H9 (cell line): Measurements from ENCODE around the gene MRPL27. TPM values are rescaled to one million over a fixed set of nuclear protein-coding genes. Genes with fewer than 3 reads are reported as not detected.
A peak's percentile ranks its signal among the peaks of the same experiment; 100 is the strongest.

ENCODE experiments used
- DNase-seq: peaks from one replicate; pipeline ENCODE4 v3.0.0-alpha.2; 2017
- H2AFZ ChIP-seq: one replicate; pipeline ENCODE4 v1.6.1; 2013; ENCODE audit warnings: mild to moderate bottlenecking, low read length, control low read depth, moderate library complexity
- H2AK5ac ChIP-seq: 2 replicates; pipeline ENCODE4 v1.6.1; 2013; ENCODE audit warnings: low read length, control low read depth, mixed read lengths; ENCODE audit not compliant: insufficient read length
- H2BK120ac ChIP-seq: one replicate; pipeline ENCODE4 v1.6.1; 2013; ENCODE audit warnings: low read depth, mild to moderate bottlenecking, low read length, control low read depth, inconsistent platforms; ENCODE audit not compliant: poor library complexity, severe bottlenecking
- H2BK12ac ChIP-seq: 2 replicates; pipeline ENCODE4 v1.6.1; 2013; ENCODE audit warnings: low read length, control low read depth, mixed read lengths, low read depth; ENCODE audit not compliant: insufficient read length
- H2BK15ac ChIP-seq: 2 replicates; pipeline ENCODE4 v1.6.1; 2013; ENCODE audit warnings: low read depth, low read length, control low read depth
- H2BK20ac ChIP-seq: one replicate; pipeline ENCODE4 v1.6.1; 2013; ENCODE audit warnings: low read depth, mild to moderate bottlenecking, low read length, control low read depth, inconsistent platforms; ENCODE audit not compliant: poor library complexity, severe bottlenecking
- H2BK5ac ChIP-seq: 2 replicates; pipeline ENCODE4 v1.6.1; 2013; ENCODE audit warnings: low read length, control low read depth, mixed read lengths; ENCODE audit not compliant: insufficient read length
- H3K14ac ChIP-seq: 2 replicates; pipeline ENCODE4 v1.6.1; 2013; ENCODE audit warnings: low read length, control low read depth; ENCODE audit not compliant: insufficient read depth
- H3K18ac ChIP-seq: 2 replicates; pipeline ENCODE4 v1.6.1; 2013; ENCODE audit warnings: low read depth, mild to moderate bottlenecking, mixed read lengths, low read length, control low read depth; ENCODE audit not compliant: insufficient read length
- H3K23ac ChIP-seq: 2 replicates; pipeline ENCODE4 v1.6.1; 2013; ENCODE audit warnings: low read length, control low read depth, mixed read lengths, low read depth; ENCODE audit not compliant: insufficient read length
- H3K23me2 ChIP-seq: 2 replicates; pipeline ENCODE4 v1.6.1; 2013; ENCODE audit warnings: low read depth, mild to moderate bottlenecking, mixed read lengths, low read length, control low read depth; ENCODE audit not compliant: insufficient read length, poor library complexity, severe bottlenecking
- H3K27ac ChIP-seq: 2 replicates; pipeline ENCODE4 v1.5.1; 2013; ENCODE audit warnings: low read length, control low read depth, mixed read lengths, low read depth; ENCODE audit not compliant: insufficient read length
- H3K27me3 ChIP-seq: 2 replicates; pipeline ENCODE4 v1.6.1; 2013; ENCODE audit warnings: low read length, control low read depth, inconsistent platforms; ENCODE audit not compliant: insufficient read depth
- H3K4ac ChIP-seq: 2 replicates; pipeline ENCODE4 v1.6.1; 2013; ENCODE audit warnings: low read depth, mild to moderate bottlenecking, control low read depth, inconsistent platforms, low read length, moderate library complexity
- H3K4me1 ChIP-seq: 2 replicates; pipeline ENCODE4 v1.6.1; 2013; ENCODE audit warnings: low read length, control low read depth, inconsistent platforms; ENCODE audit not compliant: insufficient read depth
- H3K4me2 ChIP-seq: 2 replicates; pipeline ENCODE4 v1.6.1; 2013; ENCODE audit warnings: low read length, control low read depth, mixed read lengths; ENCODE audit not compliant: insufficient read length, insufficient read depth
- H3K56ac ChIP-seq: 2 replicates; pipeline ENCODE4 v1.6.1; 2013; ENCODE audit warnings: low read depth, mild to moderate bottlenecking, mixed read lengths, low read length, control low read depth; ENCODE audit not compliant: insufficient read length
- H3K79me1 ChIP-seq: 2 replicates; pipeline ENCODE4 v1.6.1; 2013; ENCODE audit warnings: low read depth, mild to moderate bottlenecking, moderate library complexity, low read length, control low read depth, inconsistent platforms; ENCODE audit not compliant: insufficient read depth, poor library complexity, severe bottlenecking
- H3K79me2 ChIP-seq: 2 replicates; pipeline ENCODE4 v1.6.1; 2013; ENCODE audit warnings: low read length, control low read depth, inconsistent platforms; ENCODE audit not compliant: insufficient read depth
- H3K9ac ChIP-seq: 2 replicates; pipeline ENCODE4 v1.6.1; 2013; ENCODE audit warnings: low read length, control low read depth, mixed read lengths; ENCODE audit not compliant: insufficient read length; ENCODE audit errors: extremely low read depth
- H3K9me3 ChIP-seq: one replicate; pipeline ENCODE4 v1.6.1; 2013; ENCODE audit warnings: low read depth, low read length, inconsistent platforms; ENCODE audit not compliant: control insufficient read depth
- H3T11ph ChIP-seq: one replicate; pipeline ENCODE4 v1.6.1; 2013; ENCODE audit warnings: mild to moderate bottlenecking, low read length, control low read depth, inconsistent platforms
- H4K20me1 ChIP-seq: one replicate; pipeline ENCODE4 v1.6.1; 2013; ENCODE audit not compliant: control insufficient read depth, insufficient read length, insufficient read depth
- H4K5ac ChIP-seq: 2 replicates; pipeline ENCODE4 v1.6.1; 2013; ENCODE audit warnings: low read depth, mild to moderate bottlenecking, mixed read lengths, low read length, control low read depth; ENCODE audit not compliant: insufficient read length
- H4K8ac ChIP-seq: replicated peaks from 2 replicates; pipeline ENCODE4 v1.6.1; 2013; ENCODE audit warnings: low read length, control low read depth, mixed read lengths, low read depth; ENCODE audit not compliant: insufficient read length
- H4K91ac ChIP-seq: 2 replicates; pipeline ENCODE4 v1.6.1; 2013; ENCODE audit warnings: low read depth, mild to moderate bottlenecking, moderate library complexity, mixed read lengths, low read length, control low read depth; ENCODE audit not compliant: insufficient read length
- H3K27ac Mint-ChIP-seq, 3 experiments: 2 replicates in 2 of 3; 3 replicates in 1 of 3; pipeline ENCODE4 v1.8.0; 2020 to 2021; ENCODE audit warnings: mixed read lengths in 3 of 3, mild to moderate bottlenecking in 1 of 3, moderate library complexity in 1 of 3
- H3K27me3 Mint-ChIP-seq: 2 replicates; pipeline ENCODE4 v1.8.0; 2021; ENCODE audit warnings: low read depth, mild to moderate bottlenecking, moderate library complexity, mixed read lengths
- H3K36me3 Mint-ChIP-seq, 3 experiments: 2 replicates in 2 of 3; 3 replicates in 1 of 3; pipeline ENCODE4 v1.8.0; 2020 to 2021; ENCODE audit warnings: low read depth in 3 of 3, mixed read lengths in 3 of 3; ENCODE audit not compliant: insufficient read depth in 1 of 3
- H3K4me1 Mint-ChIP-seq, 2 experiments: 2 replicates each; pipeline ENCODE4 v1.8.0; 2020; ENCODE audit warnings: mixed read lengths in 2 of 2
- H3K4me3 Mint-ChIP-seq, 2 experiments: 2 replicates in 1 of 2; 3 replicates in 1 of 2; pipeline ENCODE4 v1.8.0; 2020 to 2021; ENCODE audit warnings: mild to moderate bottlenecking in 2 of 2, mixed read lengths in 2 of 2, moderate library complexity in 1 of 2
- H3K9me3 Mint-ChIP-seq, 2 experiments: 2 replicates in 1 of 2; 3 replicates in 1 of 2; pipeline ENCODE4 v1.8.0; 2020; ENCODE audit warnings: mild to moderate bottlenecking in 2 of 2, mixed read lengths in 2 of 2, moderate library complexity in 1 of 2
- WGBS: extraction: QIAGEN DNeasy Blood & Tissue Kit; methylation state at CpG from one replicate; pipeline ENCODE4 v1.1.7; 2013; ENCODE audit warnings: missing lambda C conversion rate, low lambda C conversion rate, mixed read lengths; ENCODE audit not compliant: insufficient read length; ENCODE audit errors: extremely low coverage; 5-methylcytosine and 5-hydroxymethylcytosine counted together
- total RNA-seq: library from RNA; stranded (reverse); gene quantifications from 2 replicates; pipeline ENCODE4 v1.2.1, GENCODE V29; 2021
- TF ChIP-seq, protein P1 (sequence below): fragments of 200-600 bp; sonication (generic); conservative IDR thresholded peaks from 3 replicates; pipeline ENCODE4 v1.8.0; 2021; ENCODE audit warnings: antibody characterized with exemption, mild to moderate bottlenecking

MRPL27 gene
- total RNA-seq, 1 experiment from 2014 or later: 85.9 TPM

DNA sequence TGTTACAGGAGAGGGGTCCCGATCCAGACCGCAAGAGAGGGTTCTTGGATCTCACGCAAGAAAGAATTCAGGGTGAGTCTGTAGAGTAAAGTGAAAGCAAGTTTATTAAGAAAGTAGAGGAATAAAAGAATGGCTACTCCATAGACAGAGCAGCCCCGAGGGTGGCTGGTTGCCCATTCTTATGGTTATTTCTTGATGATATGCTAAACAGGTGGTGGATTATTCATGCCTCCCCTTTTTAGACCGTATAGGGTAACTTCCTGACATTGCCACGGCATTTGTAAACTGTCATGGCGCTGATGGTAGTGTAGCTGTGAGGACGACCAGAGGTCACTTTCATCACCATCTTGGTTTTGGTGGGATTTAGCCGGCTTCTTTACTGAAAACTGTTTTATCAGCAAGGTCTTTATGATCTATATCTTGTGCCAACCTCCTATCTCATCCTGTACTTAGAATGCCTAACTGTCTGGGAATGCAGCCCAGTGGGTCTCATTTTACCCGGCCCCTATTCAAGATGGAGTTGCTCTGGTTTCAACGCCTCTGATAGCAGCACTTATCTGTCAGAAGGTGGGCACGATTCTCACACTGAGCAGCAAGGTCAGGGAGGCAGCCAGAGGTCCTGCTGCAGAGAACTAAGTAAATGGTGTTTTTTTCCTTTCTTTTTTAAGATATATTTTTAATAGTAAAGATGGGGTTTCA is 53.5 kb downstream of the MRPL27 start:
- Histone ChIP-seq H3K9me3 (no peaks in the 10 kb centered on the region), H3K4me2 (no peak overlapping the region), H3K56ac (no peak overlapping the region), H4K91ac (no peak overlapping the region), H2AK5ac (no peak overlapping the region), H3K23me2 (no peaks in the 10 kb centered on the region), H2BK5ac (no peak overlapping the region), H4K8ac (no peak overlapping the region), H2AFZ (no peak overlapping the region), H4K20me1 (no peaks in the 10 kb centered on the region), H3K27ac (no peak overlapping the region), H2BK120ac (no peak overlapping the region), H3K79me1 (no peaks in the 10 kb centered on the region), H2BK15ac (no peak overlapping the region), H3K4me1 (peaks cover 5% of the 10 kb centered on the region; the same call in 1 of the 2 replicates), H2BK20ac (no peak overlapping the region), H2BK12ac (no peak overlapping the region), H3K4ac (no peak overlapping the region), H3K14ac (no peak overlapping the region; the same call in 1 of the 2 replicates), H3K18ac (no peak overlapping the region), H3K23ac (no peak overlapping the region), H3K9ac (no peak overlapping the region), H3T11ph (no peak overlapping the region), H3K27me3 (no peaks in the 10 kb centered on the region), H3K79me2 (no peaks in the 10 kb centered on the region), H4K5ac (no peak overlapping the region)
- Mint-ChIP-seq H3K27me3 (peaks cover 5% of the 10 kb centered on the region), H3K4me1 (peaks cover 5% of the 10 kb centered on the region in 2 experiments; a peak in 3 of 4 replicates), H3K27ac (peak overlapping the region in 2 of 3 experiments; percentile 13 to 16; a peak in 1 of 7 replicates), H3K4me3 (no peak overlapping the region; a peak in 1 of 5 replicates), H3K36me3 (0 out of 7 replicates have a peak, but pooled peaks cover 0 to 3% (median 0%) of the 10 kb centered on the region in 3 experiments), H3K9me3 (peaks cover 3 to 5% of the 10 kb centered on the region in 2 experiments; a peak in 2 of 5 replicates)
- WGBS: no CpG with 5 or more reads among the region's 12 CpGs
- TF ChIP-seq, protein P1, sequence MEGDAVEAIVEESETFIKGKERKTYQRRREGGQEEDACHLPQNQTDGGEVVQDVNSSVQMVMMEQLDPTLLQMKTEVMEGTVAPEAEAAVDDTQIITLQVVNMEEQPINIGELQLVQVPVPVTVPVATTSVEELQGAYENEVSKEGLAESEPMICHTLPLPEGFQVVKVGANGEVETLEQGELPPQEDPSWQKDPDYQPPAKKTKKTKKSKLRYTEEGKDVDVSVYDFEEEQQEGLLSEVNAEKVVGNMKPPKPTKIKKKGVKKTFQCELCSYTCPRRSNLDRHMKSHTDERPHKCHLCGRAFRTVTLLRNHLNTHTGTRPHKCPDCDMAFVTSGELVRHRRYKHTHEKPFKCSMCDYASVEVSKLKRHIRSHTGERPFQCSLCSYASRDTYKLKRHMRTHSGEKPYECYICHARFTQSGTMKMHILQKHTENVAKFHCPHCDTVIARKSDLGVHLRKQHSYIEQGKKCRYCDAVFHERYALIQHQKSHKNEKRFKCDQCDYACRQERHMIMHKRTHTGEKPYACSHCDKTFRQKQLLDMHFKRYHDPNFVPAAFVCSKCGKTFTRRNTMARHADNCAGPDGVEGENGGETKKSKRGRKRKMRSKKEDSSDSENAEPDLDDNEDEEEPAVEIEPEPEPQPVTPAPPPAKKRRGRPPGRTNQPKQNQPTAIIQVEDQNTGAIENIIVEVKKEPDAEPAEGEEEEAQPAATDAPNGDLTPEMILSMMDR: no peak
- DNase-seq: no peak
